Measurements from ENCODE around the gene DAAM2. TPM values are rescaled to one million over a fixed set of nuclear protein-coding genes. Genes with fewer than 3 reads are reported as not detected.

Gene DAAM2
- total and polyA plus RNA-seq, 8 donors, result 9.3 to 78.8 (median 19.3) TPM

GRCh38 chr6:39880594-39880993 lies 88.4 kb downstream of the DAAM2 start:
- TF ChIP-seq POLR2AphosphoS5 (IDR thresholded peaks at IDR 0.05), result no peak
- no peak for TF ChIP-seq POLR2A (IDR thresholded peaks at IDR 0.05)
- no peak for TF ChIP-seq CTCF (IDR thresholded peaks at IDR 0.05)
- no peak for TF ChIP-seq EP300 (IDR thresholded peaks at IDR 0.05)
- DNase-seq, result no peak
- Histone ChIP-seq H3K4me1 (peaks cover 10 to 41% (median 28%) of the 10 kb centered on the region in 4 donors), H3K9me3 (no peaks in the 10 kb centered on the region), H3K27ac (peak overlapping the region in 3 of 5 donors; percentile 14 to 67 (median 56)), H3K27me3 (no peaks in the 10 kb centered on the region), H3K4me3 (no peak overlapping the region), H3K36me3 (peaks cover 8 to 46% (median 36%) of the 10 kb centered on the region in 4 donors)
- intact Hi-C loops (cut with DNase I; ENCODE audit: low total_unique reads), result no loop called here
- 30 to 62% (median 39%) methylated on average over 4 of the region's 4 CpGs for WGBS, 5 donors

GRCh38 chr6:39881851-39882530 lies 89.8 kb downstream of the DAAM2 start:
- Histone ChIP-seq H3K27ac (peak overlapping the region in 4 of 5 donors; percentile 52 to 67 (median 61)), H3K27me3 (no peaks in the 10 kb centered on the region), H3K36me3 (peaks cover 8 to 32% (median 27%) of the 10 kb centered on the region in 4 donors), H3K9me3 (no peaks in the 10 kb centered on the region), H3K4me1 (peaks cover 10 to 45% (median 28%) of the 10 kb centered on the region in 4 donors), H3K4me3 (no peak overlapping the region)
- peak in 1 of 2 donors; percentile 56 for DNase-seq
- intact Hi-C loops (cut with DNase I; ENCODE audit: low total_unique reads), result no loop called here
- WGBS, 5 donors, result 62 to 75% (median 71%) methylated on average over 16 of the region's 16 CpGs
- TF ChIP-seq EP300 (IDR thresholded peaks at IDR 0.05) (no peak), CTCF (IDR thresholded peaks at IDR 0.05) (no peak), POLR2AphosphoS5 (IDR thresholded peaks at IDR 0.05) (no peak), POLR2A (IDR thresholded peaks at IDR 0.05) (no peak)

- peak in 1 of 2 donors; percentile 85 for DNase-seq
- Histone ChIP-seq H3K4me1 (peaks cover 10 to 50% (median 33%) of the 10 kb centered on the region in 4 donors), H3K36me3 (peaks cover 8 to 27% (median 23%) of the 10 kb centered on the region in 4 donors), H3K9me3 (no peaks in the 10 kb centered on the region), H3K27me3 (no peaks in the 10 kb centered on the region), H3K27ac (peak overlapping the region; percentile 10 to 67 (median 56)), H3K4me3 (no peak overlapping the region)
- intact Hi-C loops (cut with DNase I; ENCODE audit: low total_unique reads), result no loop called here
- TF ChIP-seq POLR2A (IDR thresholded peaks at IDR 0.05), result no peak
- peak in 1 of 7 experiments; percentile 4 for TF ChIP-seq CTCF (IDR thresholded peaks at IDR 0.05)
- no peak for TF ChIP-seq POLR2AphosphoS5 (IDR thresholded peaks at IDR 0.05)
- no peak for TF ChIP-seq EP300 (IDR thresholded peaks at IDR 0.05)
- WGBS, 5 donors, result 42 to 63% (median 57%) methylated on average over 8 of the region's 8 CpGs
Measured at GRCh38 chr6:39882531-39882899, 90.3 kb downstream of the DAAM2 start.

GRCh38 chr6:39884696-39885095 lies 92.5 kb downstream of the DAAM2 start:
- intact Hi-C loops (cut with DNase I; ENCODE audit: low total_unique reads), result no loop called here
- Histone ChIP-seq H3K36me3 (peaks cover 0 to 12% (median 3%) of the 10 kb centered on the region in 4 donors), H3K27me3 (no peaks in the 10 kb centered on the region), H3K27ac (peak overlapping the region in 1 of 5 donors; percentile 33), H3K4me3 (no peak overlapping the region), H3K9me3 (no peaks in the 10 kb centered on the region), H3K4me1 (peaks cover 15 to 66% (median 39%) of the 10 kb centered on the region in 4 donors)
- no peak for TF ChIP-seq CTCF (IDR thresholded peaks at IDR 0.05)
- TF ChIP-seq POLR2AphosphoS5 (IDR thresholded peaks at IDR 0.05), result no peak
- no peak for TF ChIP-seq POLR2A (IDR thresholded peaks at IDR 0.05)
- TF ChIP-seq EP300 (IDR thresholded peaks at IDR 0.05), result no peak
- no peak for DNase-seq
- WGBS, 5 donors, result 75 to 88% (median 84%) methylated on average over 5 of the region's 5 CpGs

Data from stomach (tissue), 9 donors.